GM12892 (cell line): Measurements from ENCODE around the gene SMPDL3B.

ENCODE experiments used
- POLR2A ChIP-seq: IDR thresholded peaks from 2 replicates; pipeline ENCODE4 v1.6.1; 2011; ENCODE audit warnings: low read depth, low read length, control low read depth
- POLR2AphosphoS5 ChIP-seq: IDR thresholded peaks from 2 replicates; pipeline ENCODE4 v1.6.1; 2011; ENCODE audit warnings: low read depth, low read length, control low read depth

DNA sequence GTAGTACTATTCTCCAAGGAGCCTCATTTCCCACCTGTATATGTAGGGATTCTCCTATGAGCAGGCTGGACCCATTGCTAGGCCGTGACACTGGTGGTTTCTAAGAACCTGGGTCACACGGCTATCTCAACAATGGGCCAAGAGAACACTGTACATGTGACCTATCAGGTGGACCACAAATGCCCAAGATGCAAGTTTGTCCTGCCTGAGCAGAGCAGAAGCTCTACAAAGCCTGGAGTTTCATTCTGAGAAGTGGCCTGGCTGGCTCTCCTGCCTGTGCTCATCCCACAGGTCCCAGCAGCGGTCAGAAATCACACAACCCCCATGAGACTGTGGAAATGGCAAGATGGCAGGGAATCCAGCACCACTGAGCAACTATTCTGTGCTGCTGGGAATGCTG is 45.3 kb upstream of the SMPDL3B start:
- TF ChIP-seq POLR2AphosphoS5 (0 out of 2 replicates have a peak, but pooled peaks have one; percentile 43), POLR2A (no peak; the same call in 1 of the 2 replicates)
